Mesendoderm (in vitro differentiated cells): Measurements from ENCODE around the gene LRRC40.
"Not testable (repeated sequence)": the region's sequence is repeated elsewhere in the genome, so short reads cannot be mapped to it uniquely, and the experiment has no call there.

Experiments used
- DNase-seq: peaks from one replicate; pipeline ENCODE4 v3.0.0; 2013
- H2AK5ac ChIP-seq: 2 replicates; pipeline ENCODE4 v1.6.1; 2013; ENCODE audit warnings: low read length, inconsistent platforms
- H2BK120ac ChIP-seq: 2 replicates; pipeline ENCODE4 v1.6.1; 2013; ENCODE audit warnings: low read depth, mild to moderate bottlenecking, low read length, moderate library complexity, mixed read lengths
- H2BK15ac ChIP-seq: replicated peaks from 2 replicates; pipeline ENCODE4 v1.6.1; 2013; ENCODE audit warnings: low read depth, mild to moderate bottlenecking, moderate library complexity
- H2BK5ac ChIP-seq: 2 replicates; pipeline ENCODE4 v1.6.1; 2013; ENCODE audit warnings: low read length, inconsistent platforms
- H3K18ac ChIP-seq: 2 replicates; pipeline ENCODE4 v1.6.1; 2013; ENCODE audit warnings: mild to moderate bottlenecking, low read length, mixed read lengths
- H3K23ac ChIP-seq: one replicate; pipeline ENCODE4 v1.6.1; 2013; ENCODE audit warnings: low read length
- H3K27ac ChIP-seq: 2 replicates; pipeline ENCODE4 v1.5.1; 2013; ENCODE audit warnings: low read depth, mild to moderate bottlenecking, inconsistent platforms, low read length, moderate library complexity
- H3K27me3 ChIP-seq: 2 replicates; pipeline ENCODE4 v1.6.1; 2013; ENCODE audit warnings: low read length, control low read depth, mild to moderate bottlenecking, inconsistent platforms; ENCODE audit not compliant: insufficient read depth, poor library complexity
- H3K36me3 ChIP-seq: 2 replicates; pipeline ENCODE4 v1.6.1; 2013; ENCODE audit warnings: low read length, inconsistent platforms; ENCODE audit not compliant: control insufficient read depth, insufficient read depth
- H3K4ac ChIP-seq: one replicate; pipeline ENCODE4 v1.6.1; 2013; ENCODE audit warnings: low read depth, mild to moderate bottlenecking, low read length, moderate library complexity
- H3K4me1 ChIP-seq: 2 replicates; pipeline ENCODE4 v1.6.1; 2013; ENCODE audit warnings: low read depth, low read length, inconsistent platforms; ENCODE audit not compliant: control insufficient read depth
- H3K4me2 ChIP-seq: 2 replicates; pipeline ENCODE4 v1.6.1; 2013; ENCODE audit warnings: low read length
- H3K4me3 ChIP-seq: 2 replicates; pipeline ENCODE4 v1.5.1; 2013; ENCODE audit warnings: mild to moderate bottlenecking, low read length
- H3K56ac ChIP-seq: one replicate; pipeline ENCODE4 v1.6.1; 2013; ENCODE audit warnings: low read length
- H3K79me1 ChIP-seq: 2 replicates; pipeline ENCODE4 v1.6.1; 2013; ENCODE audit warnings: low read length, inconsistent platforms
- H3K79me2 ChIP-seq: 2 replicates; pipeline ENCODE4 v1.6.1; 2013; ENCODE audit warnings: mild to moderate bottlenecking, low read length; ENCODE audit not compliant: control insufficient read depth, insufficient read depth
- H3K9ac ChIP-seq: 2 replicates; pipeline ENCODE4 v1.6.1; 2013; ENCODE audit warnings: low read length, inconsistent platforms
- H4K5ac ChIP-seq: one replicate; pipeline ENCODE4 v1.6.1; 2013; ENCODE audit warnings: low read length
- H4K8ac ChIP-seq: one replicate; pipeline ENCODE4 v1.6.1; 2013; ENCODE audit warnings: low read depth, mild to moderate bottlenecking, control low read depth, low read length, moderate library complexity
- WGBS: extraction: QIAGEN DNeasy Blood & Tissue Kit; methylation state at CpG from one replicate; pipeline ENCODE4 v1.1.7; 2013; ENCODE audit warnings: low lambda C conversion rate, missing lambda C conversion rate; ENCODE audit not compliant: insufficient coverage; ENCODE audit errors: extremely low coverage; 5-methylcytosine and 5-hydroxymethylcytosine counted together

Gene LRRC40

DNA sequence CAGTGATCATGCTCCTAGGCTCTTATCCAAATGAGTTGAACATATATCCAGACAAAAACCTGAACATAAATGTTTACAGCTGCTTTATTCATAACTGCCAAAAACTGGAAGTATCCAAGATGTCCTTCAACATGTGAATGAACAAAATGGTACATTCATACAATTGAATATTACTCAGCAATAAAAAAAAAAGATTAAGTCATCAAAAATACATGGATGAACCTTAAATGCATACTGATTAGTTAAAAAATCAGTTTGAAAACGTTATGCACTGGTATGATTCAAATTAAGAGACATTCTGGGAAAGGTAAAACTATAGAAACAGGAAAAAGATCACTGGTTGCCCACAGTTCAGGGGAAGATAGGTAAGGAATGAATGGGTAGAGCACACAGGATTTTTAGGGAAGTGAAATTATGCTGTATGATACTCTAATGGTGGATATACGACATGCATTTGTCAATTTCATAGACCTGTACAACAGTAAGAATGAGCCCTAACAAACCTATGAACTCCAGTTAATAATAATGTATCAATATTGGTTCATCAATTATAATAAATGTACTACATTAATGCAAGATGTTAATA is 3.1 kb downstream of the LRRC40 start:
- Histone ChIP-seq H3K4ac (no peak overlapping the region), H3K4me3 (no peak overlapping the region), H3K27ac (no peak overlapping the region), H4K8ac (no peak overlapping the region), H3K79me2 (peaks cover 31% of the 10 kb centered on the region), H3K9ac (no peak overlapping the region), H3K27me3 (no peaks in the 10 kb centered on the region), H2AK5ac (no peak overlapping the region), H4K5ac (no peak overlapping the region), H3K79me1 (peaks cover 2% of the 10 kb centered on the region), H3K4me2 (no peak overlapping the region), H2BK120ac (no peak overlapping the region), H2BK5ac (no peak overlapping the region), H3K4me1 (peaks cover 2% of the 10 kb centered on the region), H3K18ac (no peak overlapping the region), H3K36me3 (no peaks in the 10 kb centered on the region), H3K56ac (no peak overlapping the region), H2BK15ac (no peak overlapping the region), H3K23ac (no peak overlapping the region)
- WGBS = no CpG with 5 or more reads among the region's 2 CpGs
- no peak for DNase-seq

DNA sequence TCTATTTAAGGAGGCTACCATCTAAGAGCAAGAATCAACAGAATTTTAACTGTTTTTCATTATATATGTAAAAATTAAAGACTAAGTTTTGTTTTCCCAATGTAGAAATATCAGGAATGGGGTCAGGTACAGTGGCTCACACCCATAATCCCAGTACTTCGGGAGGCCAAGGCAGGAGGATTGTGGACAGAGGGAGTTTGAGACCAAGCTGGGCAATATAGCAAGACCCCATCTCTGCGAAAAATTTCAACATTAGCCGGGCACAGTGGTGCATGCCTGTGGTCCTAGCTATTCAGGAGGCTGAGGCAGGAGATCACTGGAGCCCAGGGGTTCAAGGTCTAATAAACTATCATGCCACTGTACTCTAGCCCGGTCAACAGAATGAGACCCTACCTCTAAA is 5.3 kb downstream of the LRRC40 start:
- Histone ChIP-seq H2AK5ac (no peak overlapping the region), H2BK5ac (no peak overlapping the region), H4K5ac (no peak overlapping the region), H2BK15ac (no peak overlapping the region), H3K23ac (no peak overlapping the region), H3K4me2 (no peak overlapping the region), H3K4ac (no peak overlapping the region), H3K18ac (no peak overlapping the region), H3K79me2 (peaks cover 12% of the 10 kb centered on the region), H3K9ac (no peak overlapping the region), H3K79me1 (no peaks in the 10 kb centered on the region), H4K8ac (no peak overlapping the region), H3K27me3 (no peaks in the 10 kb centered on the region), H3K27ac (no peak overlapping the region), H3K4me1 (no peaks in the 10 kb centered on the region), H3K36me3 (no peaks in the 10 kb centered on the region), H3K56ac (no peak overlapping the region), H3K4me3 (no peak overlapping the region), H2BK120ac (no peak overlapping the region)
- DNase-seq = no peak
- no CpG with 5 or more reads among the region's 4 CpGs for WGBS

GRCh38 chr1:70196333-70196732 is 9.0 kb downstream of the LRRC40 start:
- H3K9ac ChIP-seq = no peak overlapping the region
- no peak overlapping the region for H3K4ac ChIP-seq
- no peak overlapping the region for H2BK15ac ChIP-seq
- no peak overlapping the region for H4K8ac ChIP-seq
- no peak overlapping the region for H3K23ac ChIP-seq
- no peak overlapping the region for H2BK120ac ChIP-seq
- H3K79me2 ChIP-seq = peaks cover 3% of the 10 kb centered on the region
- no peaks in the 10 kb centered on the region for H3K36me3 ChIP-seq
- H3K18ac ChIP-seq = no peak overlapping the region
- H3K79me1 ChIP-seq = peaks cover 2% of the 10 kb centered on the region
- H3K27me3 ChIP-seq = no peaks in the 10 kb centered on the region
- no CpG with 5 or more reads among the region's 3 CpGs for WGBS
- H3K4me1 ChIP-seq = no peaks in the 10 kb centered on the region
- no peak overlapping the region for H4K5ac ChIP-seq
- H3K27ac ChIP-seq = no peak overlapping the region
- H2AK5ac ChIP-seq = no peak overlapping the region
- H3K4me2 ChIP-seq = no peak overlapping the region
- H3K56ac ChIP-seq = no peak overlapping the region
- no peak overlapping the region for H2BK5ac ChIP-seq
- H3K4me3 ChIP-seq = no peak overlapping the region
- DNase-seq = no peak

DNA sequence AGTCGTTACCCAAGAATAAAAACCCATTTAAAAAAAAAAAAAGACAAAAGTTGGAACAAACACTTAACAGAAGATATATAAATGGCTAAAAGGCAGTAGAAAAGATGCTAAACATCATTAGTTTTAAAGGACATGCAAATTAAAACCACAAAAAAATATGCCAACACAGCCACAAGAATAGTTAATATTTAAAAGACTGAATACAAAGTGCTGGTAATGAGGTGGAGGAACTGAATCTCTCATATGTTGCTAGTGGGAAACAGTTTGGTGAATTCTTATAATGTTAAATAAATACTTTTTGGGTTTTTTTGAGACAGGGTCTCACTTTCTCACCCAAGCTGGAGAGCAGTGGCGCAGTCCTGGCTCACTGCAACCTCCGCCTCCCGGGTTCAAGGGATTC is 10.0 kb downstream of the LRRC40 start:
- Histone ChIP-seq H3K4me2 (no peak overlapping the region), H3K4ac (no peak overlapping the region), H4K8ac (no peak overlapping the region), H3K36me3 (no peaks in the 10 kb centered on the region), H3K79me2 (peaks cover 3% of the 10 kb centered on the region), H2BK15ac (no peak overlapping the region), H3K56ac (no peak overlapping the region), H2AK5ac (no peak overlapping the region), H3K27me3 (no peaks in the 10 kb centered on the region), H3K4me3 (no peak overlapping the region), H3K79me1 (peaks cover 2% of the 10 kb centered on the region), H2BK5ac (no peak overlapping the region), H4K5ac (no peak overlapping the region), H3K18ac (no peak overlapping the region), H3K27ac (no peak overlapping the region), H3K9ac (no peak overlapping the region), H3K23ac (no peak overlapping the region), H2BK120ac (no peak overlapping the region), H3K4me1 (no peaks in the 10 kb centered on the region)
- no CpG with 5 or more reads among the region's 4 CpGs for WGBS
- no peak for DNase-seq

DNA sequence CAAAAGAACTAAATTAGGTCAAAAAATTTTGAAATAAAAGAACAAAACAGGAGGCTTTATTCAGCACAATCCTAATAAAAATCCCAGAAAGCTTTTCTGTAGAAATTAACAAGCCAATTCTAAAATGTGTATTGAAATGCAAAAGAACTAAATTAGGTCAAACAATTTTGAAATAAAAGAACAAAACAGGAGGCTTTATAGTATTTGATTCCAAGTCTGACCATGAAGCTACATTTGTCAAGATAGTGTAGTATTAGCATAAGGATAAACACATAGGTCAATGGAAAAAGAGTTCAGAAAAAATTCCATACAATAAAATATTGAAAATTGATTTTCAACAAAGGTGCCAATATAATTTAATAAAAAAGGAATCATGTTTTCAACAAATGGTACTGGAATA is 10.8 kb downstream of the LRRC40 start:
- Histone ChIP-seq H2AK5ac (no peak overlapping the region), H3K4me2 (no peak overlapping the region), H3K36me3 (no peaks in the 10 kb centered on the region), H3K79me2 (peaks cover 3% of the 10 kb centered on the region), H3K27me3 (no peaks in the 10 kb centered on the region), H3K4me3 (no peak overlapping the region), H2BK120ac (no peak overlapping the region), H3K56ac (no peak overlapping the region), H3K4ac (no peak overlapping the region), H2BK15ac (no peak overlapping the region), H3K79me1 (peaks cover 2% of the 10 kb centered on the region), H4K5ac (no peak overlapping the region), H3K23ac (no peak overlapping the region), H3K18ac (no peak overlapping the region), H3K27ac (no peak overlapping the region), H4K8ac (no peak overlapping the region), H3K9ac (no peak overlapping the region), H3K4me1 (no peaks in the 10 kb centered on the region), H2BK5ac (no peak overlapping the region)
- DNase-seq = no peak

- not testable (repeated sequence) for H2AK5ac ChIP-seq, H3K18ac ChIP-seq, H3K27ac ChIP-seq, H3K79me2 ChIP-seq, H3K4me1 ChIP-seq, H4K8ac ChIP-seq, DNase-seq, H3K56ac ChIP-seq, H3K23ac ChIP-seq, H2BK15ac ChIP-seq, H3K36me3 ChIP-seq, H2BK5ac ChIP-seq, H3K9ac ChIP-seq, H2BK120ac ChIP-seq, H3K4me3 ChIP-seq, H4K5ac ChIP-seq, H3K27me3 ChIP-seq, H3K4me2 ChIP-seq, H3K79me1 ChIP-seq, H3K4ac ChIP-seq
These were observed 12.9 kb downstream of the LRRC40 start for GRCh38 chr1:70192446-70192845.
